Kidney capillary endothelial cell (primary cell): ENCODE results near the gene TARS1.
"Not testable (repeated sequence)": the region's sequence is repeated elsewhere in the genome, so short reads cannot be mapped to it uniquely, and the experiment has no call there.

Source experiments
- DNase-seq: peaks from one replicate; pipeline ENCODE4 v3.0.0-alpha.2; 2018; ENCODE audit warnings: low spot score

Gene TARS1

DNA sequence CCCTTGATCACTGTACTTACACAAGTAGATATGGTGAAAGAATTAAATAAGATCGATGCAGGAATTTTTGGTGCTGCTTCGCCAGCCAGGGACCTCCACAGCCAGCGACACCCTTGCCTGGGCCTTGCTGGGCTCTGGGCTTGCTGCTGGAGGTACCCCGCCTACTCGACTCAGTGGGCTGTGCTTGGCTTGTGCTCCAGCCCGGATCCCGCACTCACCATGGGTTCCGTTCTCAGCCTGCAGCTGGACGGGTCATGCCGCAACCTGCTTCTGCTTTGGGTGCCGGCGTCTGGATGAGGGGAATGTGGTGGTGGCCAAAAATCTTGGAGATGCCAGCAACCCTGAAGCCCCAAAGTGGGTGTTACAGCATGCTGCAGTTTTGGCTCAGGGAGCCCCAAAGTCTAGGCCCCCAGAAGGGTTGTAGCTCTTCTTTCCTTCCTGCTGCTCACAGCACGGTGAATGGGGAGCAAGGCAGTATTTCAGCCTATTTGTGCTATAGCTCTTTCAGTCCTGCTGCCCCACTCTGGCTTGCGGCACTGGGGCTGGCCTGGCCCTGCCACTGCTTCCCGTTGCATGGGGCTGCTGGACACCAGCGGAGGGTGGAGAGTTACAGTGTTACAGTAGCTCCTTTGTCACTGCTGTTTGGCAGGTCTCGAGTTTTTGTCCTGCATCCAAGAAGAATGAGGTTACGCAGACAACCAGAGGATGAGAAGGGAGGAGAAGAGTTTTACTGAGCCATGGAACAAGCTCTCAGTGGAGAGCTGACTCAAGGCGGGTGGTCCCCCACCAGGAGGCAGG, 48.0 kb downstream of the TARS1 start:
- no peak for DNase-seq

DNA sequence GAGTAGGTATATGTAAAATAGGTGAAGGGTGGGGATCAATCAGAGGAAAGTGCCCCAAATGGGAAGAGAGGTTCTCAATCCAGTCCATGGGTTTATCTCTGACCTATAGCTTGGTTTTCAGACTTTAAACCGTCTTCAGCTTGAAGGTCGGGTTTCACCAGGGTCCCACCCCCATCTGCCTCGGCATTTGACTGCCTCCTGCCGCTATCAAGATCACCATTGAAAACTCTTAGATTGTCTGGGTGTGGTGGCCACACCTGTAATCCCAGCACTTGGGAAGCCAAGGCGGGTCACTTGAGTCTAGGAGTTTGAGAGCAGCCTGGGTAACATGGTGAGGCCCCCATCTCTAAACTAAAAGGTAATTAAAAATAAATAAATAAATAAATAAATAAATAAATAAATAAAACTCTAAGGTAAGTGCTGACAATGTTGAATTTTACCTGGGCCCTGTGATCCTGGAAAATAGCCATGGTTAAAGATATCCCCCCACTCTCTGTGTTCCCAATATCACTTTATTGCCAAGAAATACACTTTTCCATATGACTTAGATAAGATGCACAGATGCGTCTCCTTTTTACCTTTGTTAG, 48.8 kb downstream of the TARS1 start:
- DNase-seq, result no peak

DNA sequence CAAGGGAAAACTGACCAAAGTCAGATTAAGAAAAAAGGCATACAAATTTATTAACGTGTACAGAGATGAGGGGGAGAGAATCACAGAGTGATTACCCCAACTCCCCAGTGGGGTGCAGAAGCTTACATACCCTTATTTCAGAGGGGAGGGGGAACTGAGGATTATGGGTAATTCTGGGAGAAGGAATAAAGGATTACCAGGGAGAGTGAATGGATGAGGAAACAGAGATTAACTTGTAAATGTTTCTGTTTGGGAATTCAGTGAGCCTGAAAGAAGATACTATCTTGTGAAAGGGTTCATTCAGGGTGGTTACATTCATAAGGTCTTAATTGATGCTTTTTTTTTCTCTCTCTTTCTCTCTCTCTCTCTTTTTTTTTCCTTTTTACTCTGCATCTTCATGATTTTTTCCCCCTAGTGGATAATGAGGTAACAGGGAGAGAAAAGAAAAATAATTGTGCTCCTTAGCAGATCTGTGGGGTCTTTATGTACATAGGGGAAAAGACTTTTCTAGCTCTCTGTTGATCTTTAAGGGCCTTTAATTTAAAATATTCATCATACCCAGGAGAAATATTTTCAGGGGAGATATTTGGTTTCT, 49.4 kb downstream of the TARS1 start:
- DNase-seq, result no peak

DNA sequence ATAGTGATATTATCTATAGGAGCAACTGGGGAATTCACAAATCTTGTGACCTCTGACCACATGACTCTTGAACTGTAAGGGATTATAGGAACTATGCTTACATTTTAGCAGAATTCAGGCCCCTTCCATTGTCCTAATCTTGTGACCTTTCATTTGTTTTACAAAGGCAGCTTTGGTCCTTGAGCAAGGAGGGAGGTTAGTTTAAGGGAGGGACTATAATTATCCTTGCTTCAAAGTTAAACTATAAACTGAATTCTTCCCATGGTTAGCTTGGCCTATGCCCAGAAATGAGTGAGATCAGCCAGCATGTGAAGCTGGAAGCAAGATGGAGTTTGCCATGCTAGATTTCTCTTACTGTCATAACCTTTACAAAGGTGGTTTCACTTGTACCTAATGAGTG, 51.2 kb downstream of the TARS1 start:
- DNase-seq, result no peak

DNA sequence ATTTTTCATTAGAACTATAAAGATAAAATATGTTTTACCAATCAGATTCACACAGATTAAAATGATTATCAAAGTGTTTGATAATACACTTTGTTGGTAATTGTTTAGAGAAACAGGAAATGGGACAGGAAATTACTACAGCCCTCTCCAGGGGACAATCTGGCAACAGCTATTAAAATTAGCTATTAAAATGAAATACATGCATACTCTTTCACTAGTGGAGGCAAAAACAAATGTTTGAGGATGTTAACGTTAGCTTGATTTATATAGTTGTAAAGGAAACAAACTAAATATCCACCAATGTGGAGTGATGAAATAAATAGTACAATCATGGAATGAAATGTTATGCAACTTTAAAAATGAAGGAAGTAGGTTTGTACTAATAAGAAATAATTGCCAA, 53.7 kb downstream of the TARS1 start:
- DNase-seq, result peak; percentile 19

DNA sequence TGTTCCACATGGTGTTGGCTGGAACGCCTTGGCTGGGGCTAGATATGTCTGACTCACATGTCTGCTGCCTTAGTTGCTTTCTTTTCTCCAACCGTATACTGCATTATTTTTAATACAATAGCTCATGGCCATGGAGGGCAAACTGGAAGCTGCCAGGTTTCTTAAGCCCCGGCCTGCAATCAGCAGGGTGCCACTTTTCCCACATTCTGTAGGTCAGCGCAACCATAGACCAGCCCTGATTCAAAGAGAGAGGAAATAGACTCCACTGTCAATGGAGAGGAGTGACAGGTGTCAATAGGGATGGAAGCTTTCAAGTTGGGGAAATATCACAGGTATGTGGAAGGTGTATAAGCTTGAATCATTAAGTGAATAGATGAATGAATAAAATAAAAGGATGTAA, 60.5 kb downstream of the TARS1 start:
- DNase-seq, result no peak

DNA sequence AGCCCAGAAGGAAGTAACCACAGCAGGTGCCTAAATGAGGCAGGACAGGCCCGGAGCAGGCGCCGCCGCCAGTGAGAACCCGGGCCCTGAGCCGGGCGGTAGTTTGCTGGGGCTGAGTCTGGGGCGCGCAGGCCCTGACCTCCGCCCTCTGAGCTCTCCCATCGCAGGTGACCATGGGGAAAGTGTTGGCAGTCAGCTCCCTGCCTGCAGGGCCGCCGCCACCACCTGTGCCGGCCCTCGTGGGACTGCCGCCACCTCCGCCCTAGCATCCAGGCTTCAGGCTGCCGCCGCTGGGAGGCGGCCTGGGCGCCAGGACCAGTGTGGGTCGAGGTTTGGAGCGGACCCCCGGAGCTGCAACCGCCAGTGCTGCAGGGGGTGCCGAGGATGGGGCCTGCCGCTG, 61.1 kb downstream of the TARS1 start:
- no peak for DNase-seq

DNA sequence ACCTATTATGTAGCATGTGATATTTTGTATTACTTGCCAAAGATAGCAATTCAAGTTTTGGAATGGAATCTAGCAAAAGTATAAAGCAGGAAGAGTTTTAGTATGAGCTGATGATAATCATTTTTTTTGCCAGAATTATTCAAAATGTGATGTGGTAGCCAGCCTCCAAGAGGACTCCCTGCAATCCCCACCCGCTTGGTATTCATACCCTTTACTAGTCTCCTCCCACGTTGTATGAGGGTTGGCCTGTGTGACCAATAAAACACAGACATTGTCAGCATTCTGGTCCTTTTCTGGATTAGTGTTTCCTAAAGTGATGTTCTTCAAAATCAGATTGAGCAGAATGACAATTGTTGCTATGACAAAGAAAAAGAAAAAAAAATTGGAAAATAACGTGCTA, 63.8 kb downstream of the TARS1 start:
- DNase-seq, result no peak

DNA sequence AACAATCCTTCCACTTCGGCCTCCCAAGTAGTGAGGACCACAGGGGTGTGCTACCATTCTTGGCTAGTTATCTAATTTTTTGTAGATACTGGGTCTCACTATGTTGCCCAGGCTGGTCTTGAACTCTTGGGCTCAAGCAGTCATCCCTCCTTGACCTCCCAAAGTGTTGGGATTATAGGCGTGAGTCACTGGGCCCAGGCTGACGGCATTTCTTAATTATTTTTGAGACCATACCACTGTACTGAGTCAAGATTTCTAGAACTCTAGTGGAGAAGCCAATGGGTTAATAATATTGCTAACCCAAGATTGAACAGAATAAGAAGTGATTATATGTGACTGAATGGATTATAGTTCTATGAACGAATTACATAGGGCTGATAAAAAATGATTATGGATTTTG, 66.7 kb downstream of the TARS1 start:
- no peak for DNase-seq

DNA sequence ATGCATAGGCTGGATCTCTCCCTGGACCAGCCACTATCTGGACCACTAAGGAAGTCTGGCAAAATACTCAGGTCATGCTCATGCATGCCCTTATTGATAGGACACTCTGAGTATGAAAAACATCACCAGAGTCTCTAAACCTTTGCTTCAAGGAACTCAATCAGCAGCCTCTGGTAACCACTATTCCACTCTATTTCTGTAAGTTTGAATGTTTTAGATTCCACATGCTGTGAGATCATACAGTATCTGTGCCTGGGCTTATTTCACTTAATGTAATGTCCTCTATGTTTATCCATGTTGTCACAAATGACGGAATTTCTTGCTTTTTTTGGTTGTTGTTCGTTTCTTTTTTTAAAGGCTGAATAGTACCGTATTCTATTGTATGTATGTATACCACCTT, 68.3 kb downstream of the TARS1 start:
- DNase-seq, result no peak

DNA sequence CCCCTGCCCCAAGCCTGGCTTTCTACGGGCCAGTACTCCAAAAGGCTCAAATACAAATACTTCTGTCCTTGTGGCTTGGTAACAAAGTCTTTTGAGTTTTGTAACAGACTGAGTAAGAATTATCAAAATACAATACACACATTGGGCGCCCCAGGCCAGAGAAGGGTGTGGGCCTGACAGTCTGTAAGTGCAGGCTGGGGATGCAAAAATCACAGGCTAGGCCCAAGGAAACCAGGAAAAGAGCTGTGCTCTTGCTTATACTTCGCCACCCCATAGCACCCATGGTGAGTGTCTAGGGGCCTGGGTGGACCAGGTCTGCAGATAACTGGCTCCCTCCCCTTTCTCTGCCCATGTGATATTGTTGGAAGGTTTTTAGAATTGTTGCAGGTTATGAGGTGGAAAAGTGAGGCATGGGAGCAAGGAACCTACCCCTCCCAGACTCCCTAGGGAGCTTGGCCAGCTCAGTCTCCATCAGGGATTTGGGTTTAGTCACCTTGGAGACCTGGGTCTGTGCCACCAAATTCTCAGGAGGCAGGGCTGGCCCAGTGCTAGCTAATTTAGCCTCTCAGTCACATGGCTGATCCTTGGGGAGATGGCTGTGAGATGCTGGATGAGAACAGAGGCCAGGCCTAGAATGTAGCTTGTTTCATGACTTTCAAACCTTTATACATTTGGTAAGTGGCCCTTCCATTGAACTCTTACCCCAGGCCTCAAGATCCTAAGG, 72.9 kb downstream of the TARS1 start:
- DNase-seq, result no peak

DNA sequence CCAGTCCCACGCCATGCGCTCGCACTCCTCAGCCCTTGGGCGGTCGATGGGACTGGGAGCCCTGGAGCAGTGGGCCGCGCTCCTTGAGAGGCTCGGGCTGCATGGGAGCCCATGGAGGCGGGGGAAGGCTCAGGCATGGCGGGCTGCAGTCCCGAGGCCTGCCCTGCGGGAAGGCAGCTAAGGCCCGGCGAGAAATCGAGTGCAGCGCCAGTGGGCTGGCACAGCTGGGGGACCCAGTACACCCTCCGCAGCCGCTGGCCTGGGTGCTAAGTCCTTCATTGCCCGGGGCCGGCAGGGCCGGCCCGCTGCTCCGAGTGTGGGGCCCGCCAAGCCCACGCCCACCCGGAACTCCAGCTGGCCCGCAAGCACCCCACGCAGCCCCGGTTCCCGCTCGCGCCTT, 74.6 kb downstream of the TARS1 start:
- not testable (repeated sequence) for DNase-seq

DNA sequence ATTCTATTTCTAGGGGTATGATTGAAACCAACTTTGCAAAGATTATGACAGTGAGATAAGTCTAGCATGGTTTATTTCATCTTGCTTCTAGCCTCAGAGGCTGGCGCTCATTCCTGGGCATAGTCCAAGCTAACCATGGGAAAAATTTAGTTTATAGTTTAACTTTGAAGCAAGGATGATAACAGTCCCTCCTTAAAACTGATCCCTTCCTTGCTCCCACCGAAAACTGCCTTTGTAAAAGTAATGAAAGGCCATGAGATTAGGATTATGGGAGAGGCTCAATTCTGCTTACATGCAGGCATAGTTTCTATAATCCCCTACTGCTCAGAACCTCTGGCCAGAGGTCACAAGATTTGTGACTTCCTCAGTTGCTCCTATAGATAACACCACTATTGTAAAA, 75.7 kb downstream of the TARS1 start:
- no peak for DNase-seq
